GM23338 (cell line): Measurements from ENCODE around the gene NGFR. TPM values are rescaled to one million over a fixed set of nuclear protein-coding genes. Genes with fewer than 3 reads are reported as not detected.

ENCODE experiments used
- ATAC-seq: fragments of 200-7000 bp; cut with Tn5 transposase; 3 replicates; pipeline ENCODE4 v1.9.1; 2020
- DNase-seq: peaks from one replicate; pipeline ENCODE4 v3.0.0-alpha.2; 2015; ENCODE audit warnings: low spot score
- H2AFZ ChIP-seq: fragments of 200-600 bp; sonication (generic); 2 replicates; pipeline ENCODE4 v1.8.0; 2016; ENCODE audit warnings: antibody characterized with exemption, mild to moderate bottlenecking, moderate library complexity
- H3F3A ChIP-seq: fragments of 200-600 bp; sonication (generic); replicated peaks from 2 replicates; pipeline ENCODE4 v1.8.0; 2017; ENCODE audit warnings: antibody characterized with exemption, mixed run types, low read depth
- H3K27ac ChIP-seq: fragments of 200-600 bp; sonication (generic); 2 replicates; pipeline ENCODE4 v1.6.1; 2016; ENCODE audit warnings: low read depth
- H3K27me3 ChIP-seq: fragments of 200-600 bp; sonication (generic); 2 replicates; pipeline ENCODE4 v1.8.0; 2016; ENCODE audit warnings: mild to moderate bottlenecking, mixed run types, moderate library complexity; ENCODE audit not compliant: insufficient read depth
- H3K36me3 ChIP-seq: fragments of 200-600 bp; sonication (generic); 2 replicates; pipeline ENCODE4 v1.8.0; 2016; ENCODE audit warnings: mild to moderate bottlenecking; ENCODE audit not compliant: insufficient read depth
- H3K4me1 ChIP-seq: fragments of 200-600 bp; sonication (generic); 2 replicates; pipeline ENCODE4 v1.8.0; 2016; ENCODE audit warnings: mild to moderate bottlenecking, moderate library complexity; ENCODE audit not compliant: insufficient read depth
- H3K4me2 ChIP-seq: fragments of 200-600 bp; sonication (generic); 2 replicates; pipeline ENCODE4 v1.7.1; 2017; ENCODE audit warnings: mixed run types
- H3K4me3 ChIP-seq: fragments of 200-600 bp; sonication (generic); 2 replicates; pipeline ENCODE4 v1.6.1; 2016; ENCODE audit warnings: mixed run types
- H3K79me2 ChIP-seq: fragments of 200-600 bp; sonication (generic); replicated peaks from 2 replicates; pipeline ENCODE4 v1.8.0; 2017; ENCODE audit warnings: mild to moderate bottlenecking; ENCODE audit not compliant: insufficient read depth
- H3K9me2 ChIP-seq: fragments of 200-600 bp; sonication (generic); 2 replicates; pipeline ENCODE4 v1.8.0; 2017; ENCODE audit not compliant: insufficient read depth
- H4K20me1 ChIP-seq: fragments of 200-600 bp; sonication (generic); replicated peaks from 2 replicates; pipeline ENCODE4 v1.8.0; 2017; ENCODE audit warnings: mild to moderate bottlenecking; ENCODE audit not compliant: insufficient read depth
- H3K27ac Mint-ChIP-seq: 2 replicates; pipeline ENCODE4 v1.8.0; 2020; ENCODE audit warnings: inconsistent platforms, mild to moderate bottlenecking, moderate library complexity, mixed read lengths
- H3K27me3 Mint-ChIP-seq: 3 replicates; pipeline ENCODE4 v1.8.0; 2022; ENCODE audit warnings: low read depth, mild to moderate bottlenecking, moderate library complexity, mixed read lengths, inconsistent platforms; ENCODE audit not compliant: insufficient read depth, poor library complexity
- H3K36me3 Mint-ChIP-seq: 3 replicates; pipeline ENCODE4 v1.8.0; 2021; ENCODE audit warnings: low read depth, mild to moderate bottlenecking, inconsistent platforms, moderate library complexity, mixed read lengths
- H3K4me1 Mint-ChIP-seq: 3 replicates; pipeline ENCODE4 v1.8.0; 2020; ENCODE audit warnings: mild to moderate bottlenecking, inconsistent platforms, mixed read lengths
- H3K4me3 Mint-ChIP-seq: 3 replicates; pipeline ENCODE4 v1.8.0; 2021; ENCODE audit warnings: moderate library complexity, mild to moderate bottlenecking, inconsistent platforms, mixed read lengths
- H3K9me3 Mint-ChIP-seq: 3 replicates; pipeline ENCODE4 v1.8.0; 2020; ENCODE audit warnings: moderate library complexity, mild to moderate bottlenecking, inconsistent platforms, mixed read lengths
- EZH2phosphoT487 ChIP-seq: fragments of 200-600 bp; sonication (generic); IDR thresholded peaks from one replicate; pipeline ENCODE4 v1.8.1; 2018; ENCODE audit warnings: antibody characterized with exemption; ENCODE audit not compliant: unreplicated experiment
- POLR2AphosphoS5 ChIP-seq: IDR thresholded peaks from 2 replicates; pipeline ENCODE4 v1.6.1; 2016; ENCODE audit warnings: antibody characterized with exemption, low read depth
- STAT1 ChIP-seq: IDR thresholded peaks from one replicate; pipeline ENCODE4 v1.6.1; 2016; ENCODE audit warnings: antibody characterized with exemption; ENCODE audit not compliant: unreplicated experiment
- polyA plus RNA-seq: library from polyadenylated mRNA; unstranded; fragments of >200 nt; fragmentation: Nextera tagmentation; extraction: Ambion mirVana; gene quantifications from 2 replicates; pipeline ENCODE4 v1.2.1, GENCODE V29; 2016
- total RNA-seq: library from RNA; depleted of rRNA; stranded (reverse); fragments of >200 nt; shearing (Covaris generic); gene quantifications from 2 replicates; pipeline ENCODE4 v1.2.3, GENCODE V29; 2014
- TF ChIP-seq, protein P1 (sequence below): IDR thresholded peaks from one replicate; pipeline ENCODE4 v1.6.1; 2018; ENCODE audit warnings: antibody characterized with exemption; ENCODE audit not compliant: unreplicated experiment
- TF ChIP-seq, protein P2 (sequence below): IDR thresholded peaks from 2 replicates; pipeline ENCODE4 v1.6.1; 2016; ENCODE audit warnings: antibody characterized with exemption

Gene NGFR
- total and polyA plus RNA-seq, 2 experiments from 2014 or later: 2.8 to 6.9 TPM

- TF ChIP-seq, protein P1, sequence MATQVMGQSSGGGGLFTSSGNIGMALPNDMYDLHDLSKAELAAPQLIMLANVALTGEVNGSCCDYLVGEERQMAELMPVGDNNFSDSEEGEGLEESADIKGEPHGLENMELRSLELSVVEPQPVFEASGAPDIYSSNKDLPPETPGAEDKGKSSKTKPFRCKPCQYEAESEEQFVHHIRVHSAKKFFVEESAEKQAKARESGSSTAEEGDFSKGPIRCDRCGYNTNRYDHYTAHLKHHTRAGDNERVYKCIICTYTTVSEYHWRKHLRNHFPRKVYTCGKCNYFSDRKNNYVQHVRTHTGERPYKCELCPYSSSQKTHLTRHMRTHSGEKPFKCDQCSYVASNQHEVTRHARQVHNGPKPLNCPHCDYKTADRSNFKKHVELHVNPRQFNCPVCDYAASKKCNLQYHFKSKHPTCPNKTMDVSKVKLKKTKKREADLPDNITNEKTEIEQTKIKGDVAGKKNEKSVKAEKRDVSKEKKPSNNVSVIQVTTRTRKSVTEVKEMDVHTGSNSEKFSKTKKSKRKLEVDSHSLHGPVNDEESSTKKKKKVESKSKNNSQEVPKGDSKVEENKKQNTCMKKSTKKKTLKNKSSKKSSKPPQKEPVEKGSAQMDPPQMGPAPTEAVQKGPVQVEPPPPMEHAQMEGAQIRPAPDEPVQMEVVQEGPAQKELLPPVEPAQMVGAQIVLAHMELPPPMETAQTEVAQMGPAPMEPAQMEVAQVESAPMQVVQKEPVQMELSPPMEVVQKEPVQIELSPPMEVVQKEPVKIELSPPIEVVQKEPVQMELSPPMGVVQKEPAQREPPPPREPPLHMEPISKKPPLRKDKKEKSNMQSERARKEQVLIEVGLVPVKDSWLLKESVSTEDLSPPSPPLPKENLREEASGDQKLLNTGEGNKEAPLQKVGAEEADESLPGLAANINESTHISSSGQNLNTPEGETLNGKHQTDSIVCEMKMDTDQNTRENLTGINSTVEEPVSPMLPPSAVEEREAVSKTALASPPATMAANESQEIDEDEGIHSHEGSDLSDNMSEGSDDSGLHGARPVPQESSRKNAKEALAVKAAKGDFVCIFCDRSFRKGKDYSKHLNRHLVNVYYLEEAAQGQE: no peak
Measured at GRCh38 chr17:49545007-49545660, 50.0 kb downstream of the NGFR start (continued).

GRCh38 chr17:49545806-49546545, 50.9 kb downstream of the NGFR start:
- H3K9me2 ChIP-seq: no peaks in the 10 kb centered on the region
- H3K27ac Mint-ChIP-seq: no peak overlapping the region
- TF ChIP-seq STAT1 (no peak), EZH2phosphoT487 (no peak), POLR2AphosphoS5 (no peak)
- TF ChIP-seq, protein P2, sequence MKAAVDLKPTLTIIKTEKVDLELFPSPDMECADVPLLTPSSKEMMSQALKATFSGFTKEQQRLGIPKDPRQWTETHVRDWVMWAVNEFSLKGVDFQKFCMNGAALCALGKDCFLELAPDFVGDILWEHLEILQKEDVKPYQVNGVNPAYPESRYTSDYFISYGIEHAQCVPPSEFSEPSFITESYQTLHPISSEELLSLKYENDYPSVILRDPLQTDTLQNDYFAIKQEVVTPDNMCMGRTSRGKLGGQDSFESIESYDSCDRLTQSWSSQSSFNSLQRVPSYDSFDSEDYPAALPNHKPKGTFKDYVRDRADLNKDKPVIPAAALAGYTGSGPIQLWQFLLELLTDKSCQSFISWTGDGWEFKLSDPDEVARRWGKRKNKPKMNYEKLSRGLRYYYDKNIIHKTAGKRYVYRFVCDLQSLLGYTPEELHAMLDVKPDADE: no peak
- peaks cover 20% of the 10 kb centered on the region; the same call in 1 of the 2 replicates for H3K4me1 ChIP-seq
- H3K4me3 Mint-ChIP-seq: no peak overlapping the region
- H3K27ac ChIP-seq: no peak overlapping the region
- H3F3A ChIP-seq: no peaks in the 10 kb centered on the region
- no peak overlapping the region for H3K4me2 ChIP-seq
- no peaks in the 10 kb centered on the region for H3K36me3 ChIP-seq
- peaks cover 5% of the 10 kb centered on the region; the same call in 1 of the 3 replicates for H3K9me3 Mint-ChIP-seq
- peak; percentile 9; the same call in 2 of the 3 replicates for ATAC-seq
- H3K27me3 Mint-ChIP-seq: peaks cover 14% of the 10 kb centered on the region
- H3K79me2 ChIP-seq: no peaks in the 10 kb centered on the region
- H2AFZ ChIP-seq: no peak overlapping the region
- no peaks in the 10 kb centered on the region for H4K20me1 ChIP-seq
- DNase-seq: no peak
- H3K36me3 Mint-ChIP-seq: no peaks in the 10 kb centered on the region
- no peaks in the 10 kb centered on the region for H3K27me3 ChIP-seq
- H3K4me1 Mint-ChIP-seq: peaks cover 30% of the 10 kb centered on the region
- H3K4me3 ChIP-seq: no peak overlapping the region
